Ovary (tissue), 3 donors: ENCODE measurements around the gene ENPP6.

Experiments used
- EP300 ChIP-seq: sonication (generic); formaldehyde crosslinking; IDR thresholded peaks from one replicate; pipeline ENCODE4 v1.6.1; 2017; ENCODE audit warnings: antibody characterized with exemption
- POLR2A ChIP-seq: fragments of 450-650 bp; IDR thresholded peaks from one replicate; pipeline ENCODE4 v1.6.1; 2017; ENCODE audit warnings: antibody characterized with exemption, mild to moderate bottlenecking, moderate library complexity
- TF ChIP-seq, protein P1 (sequence below), 3 donors: fragments of 450-650 bp in 2 of 3; fragments of 200-600 bp in 1 of 3; IDR thresholded peaks; one replicate each; pipeline versions ENCODE4 v1.5.1 to v1.8.0; 2016 to 2022; ENCODE audit warnings: antibody characterized with exemption in 3 of 3, mild to moderate bottlenecking in 1 of 3
- donor health status: DM: no; HTN: no; CAD: no.

DNA sequence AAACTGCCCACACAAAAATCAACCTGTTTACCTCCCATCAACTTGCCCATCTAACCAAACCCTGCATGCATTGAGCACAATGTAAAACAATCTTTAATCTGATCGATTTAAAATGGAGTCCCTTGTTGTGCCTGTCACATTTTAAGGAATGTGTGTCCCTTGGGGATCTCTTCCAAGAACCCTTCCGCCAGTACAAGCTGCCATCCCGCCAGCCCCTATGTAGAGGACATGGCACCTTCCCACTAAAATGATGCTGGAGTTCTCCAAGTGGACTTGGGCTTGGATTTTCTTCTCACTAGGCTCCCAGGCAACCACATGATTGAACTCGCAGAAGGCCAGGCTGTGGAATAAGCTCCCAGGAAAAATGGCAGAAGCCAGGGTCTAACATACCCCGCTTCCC is 45.8 kb upstream of the ENPP6 start:
- TF ChIP-seq, protein P1, sequence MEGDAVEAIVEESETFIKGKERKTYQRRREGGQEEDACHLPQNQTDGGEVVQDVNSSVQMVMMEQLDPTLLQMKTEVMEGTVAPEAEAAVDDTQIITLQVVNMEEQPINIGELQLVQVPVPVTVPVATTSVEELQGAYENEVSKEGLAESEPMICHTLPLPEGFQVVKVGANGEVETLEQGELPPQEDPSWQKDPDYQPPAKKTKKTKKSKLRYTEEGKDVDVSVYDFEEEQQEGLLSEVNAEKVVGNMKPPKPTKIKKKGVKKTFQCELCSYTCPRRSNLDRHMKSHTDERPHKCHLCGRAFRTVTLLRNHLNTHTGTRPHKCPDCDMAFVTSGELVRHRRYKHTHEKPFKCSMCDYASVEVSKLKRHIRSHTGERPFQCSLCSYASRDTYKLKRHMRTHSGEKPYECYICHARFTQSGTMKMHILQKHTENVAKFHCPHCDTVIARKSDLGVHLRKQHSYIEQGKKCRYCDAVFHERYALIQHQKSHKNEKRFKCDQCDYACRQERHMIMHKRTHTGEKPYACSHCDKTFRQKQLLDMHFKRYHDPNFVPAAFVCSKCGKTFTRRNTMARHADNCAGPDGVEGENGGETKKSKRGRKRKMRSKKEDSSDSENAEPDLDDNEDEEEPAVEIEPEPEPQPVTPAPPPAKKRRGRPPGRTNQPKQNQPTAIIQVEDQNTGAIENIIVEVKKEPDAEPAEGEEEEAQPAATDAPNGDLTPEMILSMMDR (IDR thresholded peaks at IDR 0.05): no peak
- TF ChIP-seq POLR2A: no peak
- TF ChIP-seq EP300: no peak
